ENCODE data around the gene TMEM234. TPM values are rescaled to one million over a fixed set of nuclear protein-coding genes. Genes with fewer than 3 reads are reported as not detected.
A peak's percentile ranks its signal among the peaks of the same experiment; 100 is the strongest.

TMEM234 gene
- total and polyA plus RNA-seq, 2 experiments from 2014 or later: 24.1 to 38.0 TPM

DNA sequence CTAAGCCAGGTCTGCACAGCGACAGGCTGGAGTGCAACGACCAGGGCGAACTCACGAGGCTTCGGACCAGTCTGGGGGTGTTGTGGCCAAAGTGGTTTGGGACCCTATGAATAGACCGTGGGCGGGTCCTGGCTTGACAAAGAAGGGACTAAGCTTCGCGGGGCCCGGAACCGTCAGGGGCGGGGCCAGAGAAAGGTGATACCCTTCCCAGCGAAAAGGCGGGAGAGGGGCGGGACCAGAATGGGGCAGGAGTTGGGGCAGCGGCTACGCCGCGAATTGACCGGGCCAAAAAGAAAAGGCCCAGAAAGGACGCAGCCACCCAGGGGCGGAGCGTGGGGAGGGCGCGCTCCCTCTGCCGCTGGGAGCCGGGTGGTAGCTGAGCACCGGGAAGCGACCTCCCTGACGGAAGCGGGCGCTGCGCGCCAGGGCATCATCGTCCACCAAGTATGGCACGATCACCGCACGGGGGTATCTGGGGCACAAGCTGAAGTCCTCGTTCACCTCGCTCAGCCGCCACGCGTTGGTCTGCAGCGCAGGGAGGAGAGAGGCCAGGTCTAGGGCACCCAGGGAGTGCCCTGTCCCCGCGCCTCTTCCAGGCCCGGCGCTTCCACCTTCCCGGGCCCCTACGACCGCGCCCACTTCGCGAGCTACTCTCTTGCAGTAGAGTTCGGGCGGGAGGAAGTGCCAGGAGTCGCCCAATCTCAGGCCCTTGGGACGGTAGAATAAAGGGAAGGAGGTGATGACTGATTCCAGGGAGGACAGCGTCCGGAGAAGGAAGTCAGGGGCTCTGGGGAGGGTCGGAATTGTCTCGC is 18.2 kb upstream of the TMEM234 start:
- peak; percentile 42 to 89 for DNase-seq (ENCODE audit: low read depth in 1 of 2, low spot score in 1 of 2)
- H3K4me3 ChIP-seq: peak overlapping the region; percentile 42
- H3K4me1 ChIP-seq (ENCODE audit: low read depth): peaks cover 10% of the 10 kb centered on the region
- H3K9me3 ChIP-seq (ENCODE audit: low read depth): no peaks in the 10 kb centered on the region
- no peaks in the 10 kb centered on the region for H3K27me3 ChIP-seq
- peak overlapping the region; percentile 59 for H3K27ac ChIP-seq
- no peaks in the 10 kb centered on the region for H3K36me3 ChIP-seq
- TF ChIP-seq, protein P1, sequence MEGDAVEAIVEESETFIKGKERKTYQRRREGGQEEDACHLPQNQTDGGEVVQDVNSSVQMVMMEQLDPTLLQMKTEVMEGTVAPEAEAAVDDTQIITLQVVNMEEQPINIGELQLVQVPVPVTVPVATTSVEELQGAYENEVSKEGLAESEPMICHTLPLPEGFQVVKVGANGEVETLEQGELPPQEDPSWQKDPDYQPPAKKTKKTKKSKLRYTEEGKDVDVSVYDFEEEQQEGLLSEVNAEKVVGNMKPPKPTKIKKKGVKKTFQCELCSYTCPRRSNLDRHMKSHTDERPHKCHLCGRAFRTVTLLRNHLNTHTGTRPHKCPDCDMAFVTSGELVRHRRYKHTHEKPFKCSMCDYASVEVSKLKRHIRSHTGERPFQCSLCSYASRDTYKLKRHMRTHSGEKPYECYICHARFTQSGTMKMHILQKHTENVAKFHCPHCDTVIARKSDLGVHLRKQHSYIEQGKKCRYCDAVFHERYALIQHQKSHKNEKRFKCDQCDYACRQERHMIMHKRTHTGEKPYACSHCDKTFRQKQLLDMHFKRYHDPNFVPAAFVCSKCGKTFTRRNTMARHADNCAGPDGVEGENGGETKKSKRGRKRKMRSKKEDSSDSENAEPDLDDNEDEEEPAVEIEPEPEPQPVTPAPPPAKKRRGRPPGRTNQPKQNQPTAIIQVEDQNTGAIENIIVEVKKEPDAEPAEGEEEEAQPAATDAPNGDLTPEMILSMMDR (IDR thresholded peaks at IDR 0.05; ENCODE audit: low read depth, low read length): peak; percentile 27

DNA sequence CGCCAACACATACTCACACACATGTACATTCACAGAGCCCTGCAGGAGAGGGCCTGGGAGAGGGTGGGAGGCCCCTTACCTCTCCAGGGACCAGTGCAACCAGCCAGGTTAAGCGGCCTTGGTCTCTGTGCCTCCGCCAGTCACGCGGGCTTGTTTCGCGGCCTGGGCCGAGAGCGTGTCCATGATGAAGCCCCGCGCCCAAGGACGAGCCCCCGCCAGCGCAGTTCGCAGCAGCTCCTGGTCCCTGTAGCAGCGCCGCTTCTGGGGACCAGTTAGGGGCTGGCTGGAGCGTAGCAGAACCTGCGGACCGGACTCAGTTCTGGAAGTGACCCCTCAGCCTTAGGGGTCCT is 17.6 kb upstream of the TMEM234 start:
- Histone ChIP-seq H3K9me3 (ENCODE audit: low read depth) (no peaks in the 10 kb centered on the region), H3K4me3 (peak overlapping the region; percentile 42), H3K36me3 (no peaks in the 10 kb centered on the region), H3K4me1 (ENCODE audit: low read depth) (peaks cover 10% of the 10 kb centered on the region), H3K27me3 (no peaks in the 10 kb centered on the region), H3K27ac (peak overlapping the region; percentile 59)
- TF ChIP-seq, protein P1 (IDR thresholded peaks at IDR 0.05; ENCODE audit: low read depth, low read length): no peak
- peak in 1 of 2 donors; percentile 49 for DNase-seq (ENCODE audit: low read depth in 1 of 2, low spot score in 1 of 2)

DNA sequence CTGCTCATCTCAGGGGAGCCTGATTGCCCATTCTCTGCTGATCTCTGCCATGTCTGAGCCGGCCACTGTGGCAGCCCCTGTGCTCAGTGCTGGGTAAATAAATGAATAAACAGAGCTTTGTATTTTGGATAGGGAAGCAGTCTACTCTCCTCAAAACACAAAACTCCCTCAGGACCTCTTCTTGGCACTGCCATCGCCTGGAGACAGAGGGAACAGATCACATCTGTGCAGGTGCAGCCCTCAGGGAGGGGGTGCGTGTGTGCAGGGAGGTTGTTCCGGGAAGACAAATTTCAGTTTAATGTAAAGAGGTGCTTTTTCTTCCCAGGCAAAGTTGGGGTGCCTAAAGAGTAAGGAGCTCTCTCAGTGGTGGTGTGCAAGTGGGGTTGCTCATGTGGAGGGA is 17.2 kb upstream of the TMEM234 start:
- peaks cover 10% of the 10 kb centered on the region for H3K4me1 ChIP-seq (ENCODE audit: low read depth)
- peak overlapping the region; percentile 42 for H3K4me3 ChIP-seq
- TF ChIP-seq, protein P1 (IDR thresholded peaks at IDR 0.05; ENCODE audit: low read depth, low read length): no peak
- no peaks in the 10 kb centered on the region for H3K36me3 ChIP-seq
- peak overlapping the region; percentile 59 for H3K27ac ChIP-seq
- DNase-seq (ENCODE audit: low read depth in 1 of 2, low spot score in 1 of 2): no peak
- no peaks in the 10 kb centered on the region for H3K9me3 ChIP-seq (ENCODE audit: low read depth)
- H3K27me3 ChIP-seq: no peaks in the 10 kb centered on the region

DNA sequence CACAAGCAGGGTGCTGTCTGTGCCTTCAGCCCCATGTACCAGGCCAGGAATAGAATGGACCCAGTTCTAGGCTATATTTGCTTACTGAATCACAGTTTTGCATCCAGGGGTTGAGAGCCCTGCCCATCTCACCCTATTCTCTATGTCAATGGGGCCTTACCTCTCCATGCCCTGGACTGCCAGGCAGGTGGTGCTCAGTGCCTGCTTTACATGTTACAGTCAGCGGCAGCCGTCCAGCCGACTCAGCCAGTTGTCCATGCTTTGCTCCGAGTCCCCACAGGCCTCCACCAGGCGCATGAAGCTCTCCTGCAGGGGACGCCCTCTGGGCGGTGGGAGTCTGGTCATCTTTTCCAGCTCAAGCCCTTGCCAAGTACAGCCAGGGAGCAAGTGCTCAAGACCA is 12.6 kb upstream of the TMEM234 start:
- no peak for DNase-seq (ENCODE audit: low read depth in 1 of 2, low spot score in 1 of 2)
- Histone ChIP-seq H3K27ac (no peak overlapping the region), H3K9me3 (ENCODE audit: low read depth) (no peaks in the 10 kb centered on the region), H3K36me3 (peaks cover 27% of the 10 kb centered on the region), H3K27me3 (no peaks in the 10 kb centered on the region), H3K4me3 (no peak overlapping the region), H3K4me1 (ENCODE audit: low read depth) (peaks cover 5% of the 10 kb centered on the region)
- TF ChIP-seq, protein P1 (IDR thresholded peaks at IDR 0.05; ENCODE audit: low read depth, low read length): no peak

DNA sequence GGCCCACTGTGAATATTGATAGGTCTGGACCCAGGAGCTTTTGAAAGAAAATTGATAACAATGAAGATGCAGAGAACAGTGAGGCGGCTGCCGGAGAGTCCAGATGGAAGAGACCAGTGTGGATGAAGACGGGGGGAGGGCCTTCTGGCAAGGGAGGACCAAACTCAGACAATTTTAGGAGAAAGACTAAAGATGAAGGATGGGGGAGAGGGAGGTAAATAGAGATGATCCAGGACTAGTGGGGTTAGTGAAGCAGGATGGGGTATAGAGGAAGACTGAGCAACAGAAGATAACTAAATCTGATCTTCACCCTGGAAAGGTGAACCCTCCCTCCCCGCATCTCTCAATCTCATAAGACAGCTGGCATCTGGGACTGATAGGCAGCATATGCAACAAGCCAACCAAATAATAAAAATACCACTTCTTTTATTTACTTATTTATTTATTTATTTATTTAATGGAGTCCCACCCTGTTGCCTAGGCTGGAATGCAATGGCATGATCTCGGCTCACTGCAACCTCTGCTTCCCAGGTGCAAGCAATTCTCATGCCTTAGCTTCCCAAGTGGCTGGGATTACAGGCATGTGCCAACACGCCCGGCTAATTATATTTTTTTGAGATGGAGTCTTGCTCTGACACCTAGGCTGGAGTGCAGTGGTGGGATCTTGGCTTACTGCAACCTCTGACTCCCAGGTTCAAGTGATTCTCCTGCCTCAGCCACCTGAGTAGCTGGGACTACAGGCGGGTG is 10.6 kb upstream of the TMEM234 start:
- no peak for DNase-seq (ENCODE audit: low read depth in 1 of 2, low spot score in 1 of 2)
- TF ChIP-seq, protein P1 (IDR thresholded peaks at IDR 0.05; ENCODE audit: low read depth, low read length): no peak
- H3K4me3 ChIP-seq: no peak overlapping the region

More for the DNA sequence above, 10.6 kb upstream of the TMEM234 start:
- Histone ChIP-seq H3K27me3 (no peaks in the 10 kb centered on the region), H3K9me3 (ENCODE audit: low read depth) (no peaks in the 10 kb centered on the region), H3K4me1 (ENCODE audit: low read depth) (no peaks in the 10 kb centered on the region), H3K36me3 (peaks cover 37% of the 10 kb centered on the region), H3K27ac (peak overlapping the region; percentile 34)

Data from cardiac muscle cell (in vitro differentiated cells and primary cell).